HCT116 (cell line): ENCODE data around the gene DUOXA2.

ENCODE experiments used
- EZH2phosphoT487 ChIP-seq: fragments of 200-600 bp; IDR thresholded peaks from 2 replicates; pipeline ENCODE4 v1.6.1; 2018; ENCODE audit warnings: antibody characterized with exemption, borderline replicate concordance
- RAD21 ChIP-seq: IDR thresholded peaks from 2 replicates; pipeline ENCODE4 v1.6.1; 2012; ENCODE audit warnings: low read depth, mild to moderate bottlenecking

DNA sequence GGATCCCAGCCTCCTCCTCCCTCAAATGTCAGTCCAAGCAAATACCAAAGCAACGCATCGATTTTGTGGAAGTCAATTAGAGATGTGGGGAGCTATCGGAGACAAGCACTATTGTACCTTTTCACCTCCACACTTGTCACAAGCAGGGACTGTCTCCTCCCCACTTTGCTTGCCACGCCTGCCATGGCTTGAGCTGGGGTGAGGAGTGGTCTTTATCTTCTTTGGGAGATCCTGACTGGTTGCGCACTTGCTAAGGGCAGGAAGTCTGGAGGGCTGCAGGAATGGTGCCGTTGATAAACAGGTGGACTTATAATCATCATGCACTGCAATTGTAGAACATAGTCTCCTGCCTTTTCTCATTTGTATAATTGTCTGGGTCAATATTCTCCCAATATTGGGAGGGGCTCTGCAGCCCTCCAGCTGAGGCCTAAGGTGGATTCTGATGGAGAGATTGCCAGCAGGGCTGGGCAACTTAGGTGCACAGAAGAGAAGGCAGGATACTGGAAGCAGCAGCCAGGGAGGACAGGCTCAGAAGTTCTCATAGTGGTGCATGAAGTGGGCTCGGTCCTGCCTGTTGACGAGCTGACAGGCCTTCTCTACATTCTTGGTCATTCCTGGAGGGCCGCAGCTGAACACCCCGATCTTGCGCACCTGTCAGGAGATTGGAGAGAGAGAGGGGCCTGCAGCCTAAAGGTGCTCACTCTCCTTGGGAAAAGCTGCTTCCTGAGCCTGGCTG is 20.3 kb upstream of the DUOXA2 start:
- TF ChIP-seq EZH2phosphoT487 (no peak), RAD21 (no peak)
